SJSA1 (cell line): ENCODE data around the gene PMM1. TPM values are rescaled to one million over a fixed set of nuclear protein-coding genes. Genes with fewer than 3 reads are reported as not detected.
"Not testable (repeated sequence)": the region's sequence is repeated elsewhere in the genome, so short reads cannot be mapped to it uniquely, and the experiment has no call there.

Experiments
- DNase-seq, 2 experiments: peaks; one replicate each; pipeline ENCODE4 v3.0.0-alpha.2; 2015 to 2020; ENCODE audit warnings: low spot score in 2 of 2, low read depth in 1 of 2
- H3K27ac ChIP-seq: fragments of 250-450 bp; sonication (Bioruptor Pico); 2 replicates; pipeline ENCODE4 v1.5.1; 2020; ENCODE audit warnings: mild to moderate bottlenecking, moderate library complexity
- H3K27me3 ChIP-seq: fragments of 250-450 bp; sonication (Bioruptor Pico); replicated peaks from 2 replicates; pipeline ENCODE4 v1.5.1; 2020; ENCODE audit warnings: mild to moderate bottlenecking, moderate library complexity
- H3K36me3 ChIP-seq: fragments of 250-450 bp; sonication (Bioruptor Pico); 2 replicates; pipeline ENCODE4 v1.5.1; 2020; ENCODE audit warnings: mild to moderate bottlenecking
- H3K4me1 ChIP-seq: fragments of 250-450 bp; sonication (Bioruptor Pico); replicated peaks from 2 replicates; pipeline ENCODE4 v1.6.1; 2021; ENCODE audit warnings: mild to moderate bottlenecking
- H3K4me3 ChIP-seq: fragments of 250-450 bp; sonication (Bioruptor Pico); 2 replicates; pipeline ENCODE4 v1.5.1; 2020; ENCODE audit warnings: mild to moderate bottlenecking
- H3K9me3 ChIP-seq: fragments of 250-450 bp; sonication (Bioruptor Pico); replicated peaks from 2 replicates; pipeline ENCODE4 v1.5.1; 2020; ENCODE audit warnings: mild to moderate bottlenecking
- total RNA-seq: library from RNA; depleted of rRNA; stranded (reverse); fragments of >200 nt; shearing (Covaris generic); gene quantifications from 2 replicates; pipeline ENCODE4 v1.2.3, GENCODE V29; 2014

Gene PMM1
- total RNA-seq, 1 experiment from 2014 or later = 23.3 TPM

DNA sequence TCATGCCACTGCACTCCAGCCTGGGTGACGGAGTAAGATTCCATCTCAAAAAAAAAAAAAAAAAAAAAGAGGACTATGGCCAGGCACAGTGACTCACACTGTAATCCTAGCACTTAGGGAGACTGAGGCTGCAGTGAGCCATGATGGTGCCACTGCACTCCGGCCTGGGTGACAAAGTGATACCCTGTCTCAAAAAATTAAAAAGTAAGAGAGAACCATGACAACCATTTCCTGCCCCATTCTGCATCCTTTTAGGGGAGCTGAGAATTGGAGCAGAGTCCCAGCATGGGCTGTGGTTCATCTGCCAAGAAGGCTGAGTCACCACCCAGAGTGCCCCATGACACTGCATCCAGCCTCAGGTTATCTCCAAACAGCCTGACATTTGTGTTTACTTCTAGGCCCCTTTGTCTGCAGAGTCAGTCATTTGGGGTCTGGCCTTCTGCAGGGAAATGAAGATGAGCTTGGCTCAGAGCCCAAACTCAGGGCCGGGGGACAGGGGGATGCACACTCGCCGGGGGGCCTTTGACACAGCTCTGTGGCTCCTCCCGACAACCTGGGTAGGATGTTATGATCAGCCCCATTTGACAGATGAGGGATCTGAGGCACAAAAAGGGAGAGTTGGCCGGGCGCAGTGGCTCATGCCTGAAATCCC, 24.1 kb downstream of the PMM1 start:
- no peaks in the 10 kb centered on the region for H3K36me3 ChIP-seq
- peak; percentile 83 to 87 for DNase-seq
- H3K4me1 ChIP-seq = peaks cover 35% of the 10 kb centered on the region
- peak overlapping the region; percentile 28; the same call in 1 of the 2 replicates for H3K27ac ChIP-seq
- H3K4me3 ChIP-seq = no peak overlapping the region
- no peaks in the 10 kb centered on the region for H3K27me3 ChIP-seq
- no peaks in the 10 kb centered on the region for H3K9me3 ChIP-seq

DNA sequence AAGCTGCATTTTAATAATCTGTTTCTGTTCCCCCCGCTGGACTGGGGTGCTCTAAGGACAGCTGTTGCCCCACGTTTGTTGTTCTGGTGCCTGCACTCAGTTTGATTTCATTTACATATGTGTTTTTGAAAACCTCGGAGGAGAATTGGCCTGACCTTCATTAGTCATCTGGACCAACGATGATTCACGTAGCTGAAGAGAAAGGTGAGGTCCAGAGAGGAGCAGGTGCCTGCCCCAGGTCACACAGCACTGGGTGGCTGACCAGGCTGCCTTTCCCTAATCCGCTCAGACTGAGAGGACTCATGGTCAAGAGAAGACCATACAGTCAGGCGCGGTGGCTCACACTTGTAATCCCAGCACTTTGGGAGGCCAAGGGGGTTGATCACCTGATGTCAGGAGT, 25.1 kb downstream of the PMM1 start:
- DNase-seq = no peak
- Histone ChIP-seq H3K27ac (0 out of 2 replicates have a peak overlapping the region, but pooled peaks have one; percentile 28), H3K4me3 (no peak overlapping the region), H3K36me3 (no peaks in the 10 kb centered on the region), H3K9me3 (no peaks in the 10 kb centered on the region), H3K4me1 (peaks cover 35% of the 10 kb centered on the region), H3K27me3 (no peaks in the 10 kb centered on the region)

DNA sequence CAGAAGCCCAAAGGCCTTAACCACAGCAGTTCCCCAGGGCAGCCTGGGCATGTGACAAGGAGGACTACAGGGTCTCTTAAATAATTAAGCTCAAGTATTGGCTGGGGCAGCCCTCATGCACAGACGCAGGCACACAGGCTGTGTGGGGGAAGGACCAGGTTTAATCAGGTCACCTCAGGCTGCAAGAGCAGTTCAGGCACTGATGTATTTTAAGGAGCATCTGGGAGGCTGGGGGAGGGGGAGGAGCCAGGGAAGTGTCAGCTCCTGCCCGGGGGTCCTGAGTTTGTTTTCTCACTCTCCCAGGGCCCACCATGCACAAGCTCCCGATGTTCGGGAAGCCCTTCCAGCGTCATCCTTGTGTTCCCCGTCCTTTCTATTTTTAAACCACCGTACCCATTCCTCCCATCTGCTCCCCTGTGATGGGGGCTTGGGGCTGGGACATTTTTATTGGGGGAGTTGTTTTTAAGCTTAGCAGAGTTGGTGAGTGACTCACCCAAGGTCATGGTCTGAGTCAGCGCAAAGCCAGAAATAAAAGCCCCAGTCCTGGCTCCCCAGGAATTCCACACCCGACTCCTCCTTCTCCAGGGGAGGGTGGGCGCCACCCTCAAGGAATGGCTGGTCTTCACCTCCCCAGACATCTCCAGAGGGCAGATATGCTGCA, 26.5 kb downstream of the PMM1 start:
- Histone ChIP-seq H3K4me3 (no peak overlapping the region), H3K27ac (peak overlapping the region; percentile 33), H3K9me3 (no peaks in the 10 kb centered on the region), H3K4me1 (peaks cover 35% of the 10 kb centered on the region), H3K27me3 (no peaks in the 10 kb centered on the region), H3K36me3 (no peaks in the 10 kb centered on the region)
- DNase-seq = peak; percentile 81 to 84

DNA sequence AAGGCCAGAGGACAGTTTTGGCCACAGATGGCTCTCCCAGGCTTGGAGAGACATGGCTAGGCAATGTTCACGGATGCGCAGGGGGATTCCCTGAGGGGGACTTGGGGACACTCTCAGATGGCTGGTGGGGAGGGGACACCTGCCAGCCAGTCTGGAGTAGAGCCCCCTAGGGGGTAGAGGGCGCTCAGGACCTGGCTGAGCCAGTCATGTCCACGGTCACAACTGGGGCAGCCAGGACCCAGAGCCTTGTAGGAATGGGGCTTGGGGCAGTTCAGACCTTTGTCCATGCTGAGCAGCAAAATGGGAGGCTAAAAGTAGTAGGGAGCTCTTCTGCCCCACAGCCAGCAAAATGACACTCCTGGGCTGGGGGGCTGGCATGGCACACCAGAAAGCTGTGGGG, 27.2 kb downstream of the PMM1 start:
- DNase-seq = no peak
- Histone ChIP-seq H3K9me3 (0 out of 2 replicates have a peak, but pooled peaks cover 2% of the 10 kb centered on the region), H3K36me3 (no peaks in the 10 kb centered on the region), H3K4me1 (peaks cover 42% of the 10 kb centered on the region), H3K4me3 (no peak overlapping the region), H3K27ac (no peak overlapping the region), H3K27me3 (no peaks in the 10 kb centered on the region)

DNA sequence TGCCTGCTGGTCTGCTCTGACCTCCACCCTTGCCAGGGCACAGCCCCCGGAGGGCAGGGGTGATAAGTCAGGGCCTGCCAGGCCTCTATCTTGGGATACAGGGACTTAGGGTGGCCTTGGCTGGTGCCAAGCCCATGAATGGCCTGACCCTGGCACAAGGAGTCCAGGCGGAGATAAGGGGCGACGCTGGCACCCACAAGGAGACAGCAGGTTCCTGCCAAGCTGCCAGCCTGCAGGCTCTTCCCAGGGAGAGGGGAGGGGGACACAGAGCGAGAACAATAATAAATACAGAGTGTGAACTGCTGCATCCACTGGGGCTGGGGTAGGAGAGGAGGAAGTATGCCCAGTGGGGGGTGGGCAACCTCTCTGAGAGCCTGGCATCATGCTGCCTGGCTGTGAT, 27.9 kb downstream of the PMM1 start:
- no peak for DNase-seq
- peaks cover 48% of the 10 kb centered on the region for H3K4me1 ChIP-seq
- H3K4me3 ChIP-seq = no peak overlapping the region
- H3K27me3 ChIP-seq = no peaks in the 10 kb centered on the region
- H3K9me3 ChIP-seq = 0 out of 2 replicates have a peak, but pooled peaks cover 3% of the 10 kb centered on the region
- H3K36me3 ChIP-seq = no peaks in the 10 kb centered on the region
- no peak overlapping the region for H3K27ac ChIP-seq

DNA sequence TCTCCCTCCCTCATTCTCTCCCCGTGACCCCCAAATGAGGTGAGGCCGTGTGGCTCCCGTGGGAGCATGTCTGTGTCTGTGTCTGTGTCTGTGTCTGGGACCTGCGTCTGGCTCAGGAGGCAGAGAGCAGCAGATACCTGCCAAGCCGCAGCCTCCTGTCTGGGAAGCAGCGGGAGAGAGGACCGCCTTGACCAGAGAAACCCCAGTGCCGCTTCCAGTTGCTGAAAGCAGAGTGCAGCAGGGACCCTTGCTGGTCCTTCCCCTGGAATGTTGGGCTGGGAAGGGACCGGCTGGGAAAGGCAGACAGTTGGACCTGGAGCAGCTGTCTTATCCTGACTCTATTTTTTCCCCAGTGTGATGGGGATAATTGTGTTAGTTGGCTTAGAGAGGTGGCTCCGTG, 28.3 kb downstream of the PMM1 start:
- Histone ChIP-seq H3K36me3 (no peaks in the 10 kb centered on the region), H3K4me1 (peaks cover 49% of the 10 kb centered on the region), H3K27ac (no peak overlapping the region), H3K4me3 (no peak overlapping the region), H3K9me3 (0 out of 2 replicates have a peak, but pooled peaks cover 3% of the 10 kb centered on the region), H3K27me3 (no peaks in the 10 kb centered on the region)
- DNase-seq = no peak

DNA sequence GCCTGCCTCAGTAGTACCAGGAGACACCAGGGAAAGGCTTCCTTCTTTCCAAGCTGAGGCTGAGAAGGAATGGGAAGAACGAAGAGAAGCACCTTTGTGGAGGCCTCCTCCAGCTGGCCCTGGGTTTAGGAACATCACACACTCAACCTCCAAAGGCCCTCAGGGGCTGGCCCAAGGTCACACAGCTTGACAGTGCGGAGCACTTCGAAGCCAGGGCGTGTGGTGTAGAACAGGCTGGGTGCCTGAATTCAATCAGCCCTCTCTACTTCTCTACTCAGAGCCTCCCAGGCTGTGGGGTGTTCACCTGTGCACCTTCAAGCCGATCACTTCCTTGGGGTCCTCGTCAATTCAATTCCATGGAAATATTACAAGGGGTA, 29.6 kb downstream of the PMM1 start:
- H3K4me3 ChIP-seq = no peak overlapping the region

DNA sequence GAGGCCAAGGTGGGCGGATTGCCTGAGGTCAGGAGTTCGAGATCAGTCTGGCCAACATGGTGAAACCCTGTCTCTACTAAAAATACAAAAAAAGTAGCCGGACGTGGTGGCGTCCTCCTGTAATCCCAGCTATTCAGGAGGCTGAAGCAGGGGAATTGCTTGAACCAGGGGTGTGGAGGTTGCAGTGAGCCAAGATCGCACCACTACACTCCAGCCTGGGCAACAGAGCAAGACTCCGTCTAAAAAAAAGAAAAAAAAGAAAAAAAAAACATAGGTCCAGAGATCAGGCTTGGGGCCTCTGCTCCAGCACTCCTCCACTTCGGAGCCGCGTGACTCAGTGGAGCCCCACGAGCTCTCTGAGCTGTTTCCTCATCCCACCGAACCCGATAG, 31.4 kb downstream of the PMM1 start:
- peaks cover 23% of the 10 kb centered on the region for H3K4me1 ChIP-seq
- not testable (repeated sequence) for H3K36me3 ChIP-seq, H3K9me3 ChIP-seq, DNase-seq, H3K27ac ChIP-seq, H3K27me3 ChIP-seq, H3K4me3 ChIP-seq

More for the DNA sequence above, 29.6 kb downstream of the PMM1 start:
- DNase-seq = no peak
- Histone ChIP-seq H3K27ac (no peak overlapping the region), H3K36me3 (no peaks in the 10 kb centered on the region), H3K27me3 (no peaks in the 10 kb centered on the region), H3K9me3 (0 out of 2 replicates have a peak, but pooled peaks cover 3% of the 10 kb centered on the region), H3K4me1 (peaks cover 39% of the 10 kb centered on the region)

DNA sequence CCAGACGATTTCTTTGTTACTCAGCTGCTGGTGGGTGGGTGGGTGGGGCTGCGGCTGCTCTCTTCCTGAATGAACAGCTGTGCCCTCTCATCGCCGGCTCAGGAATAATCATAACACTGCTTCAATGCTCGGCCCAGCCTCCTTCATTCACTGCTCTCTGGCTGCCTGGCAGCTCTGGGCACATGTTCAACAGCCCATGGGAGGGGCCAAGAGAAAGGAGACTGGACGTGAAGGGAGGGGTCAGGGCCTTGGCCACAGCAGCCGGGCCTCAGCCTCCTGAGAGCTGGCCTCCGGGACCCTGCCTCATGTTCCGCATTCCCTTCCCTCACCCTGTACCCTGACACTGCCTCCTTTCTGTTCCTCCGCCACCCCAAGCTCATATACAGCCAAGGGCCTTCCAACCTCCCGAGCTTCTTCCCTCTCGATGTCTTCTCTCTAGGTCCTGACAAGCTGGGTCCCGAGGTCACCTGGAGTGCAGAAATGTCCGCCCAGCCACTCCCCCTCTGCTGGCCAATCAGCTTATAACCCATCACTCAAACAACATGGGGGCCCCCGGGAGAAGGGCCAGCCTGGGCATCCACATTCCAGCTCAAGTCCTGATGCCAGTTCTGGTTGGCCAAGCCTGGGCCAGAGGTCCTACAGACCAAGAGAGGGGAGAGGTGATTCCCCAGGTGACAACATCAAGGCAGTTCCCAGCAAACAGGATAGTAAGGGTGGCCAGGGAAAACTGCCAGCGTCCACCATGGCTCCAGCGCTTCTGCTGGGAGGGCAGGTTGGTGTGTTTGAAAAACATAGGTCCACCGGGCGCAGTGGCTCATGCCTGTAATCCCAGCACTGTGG, 32.0 kb downstream of the PMM1 start:
- H3K9me3 ChIP-seq = 0 out of 2 replicates have a peak, but pooled peaks cover 3% of the 10 kb centered on the region
- H3K4me1 ChIP-seq = peaks cover 17% of the 10 kb centered on the region
- H3K27ac ChIP-seq = peak overlapping the region; percentile 31; the same call in 1 of the 2 replicates
- DNase-seq = peak; percentile 65 to 79
- no peaks in the 10 kb centered on the region for H3K36me3 ChIP-seq
- no peak overlapping the region for H3K4me3 ChIP-seq
- H3K27me3 ChIP-seq = no peaks in the 10 kb centered on the region

DNA sequence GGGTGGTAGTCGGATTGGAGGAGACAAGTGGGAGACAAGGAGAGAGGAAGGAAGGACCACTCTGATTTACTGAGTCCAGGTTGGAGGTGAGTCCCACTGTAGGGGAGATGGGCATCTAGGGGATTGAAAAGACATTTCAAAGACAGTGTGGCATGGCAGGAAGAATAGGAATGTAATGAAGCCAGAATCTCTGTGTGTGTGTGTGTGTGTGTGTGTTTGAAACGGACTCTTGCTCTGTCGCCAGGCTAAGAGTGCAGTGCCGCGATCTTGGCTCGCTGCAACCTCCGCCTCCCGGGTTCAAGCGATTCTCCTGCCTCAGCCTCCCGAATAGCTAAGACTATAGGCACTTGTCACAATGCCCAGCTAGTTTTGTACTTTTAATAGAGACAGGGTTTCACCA, 33.1 kb downstream of the PMM1 start:
- H3K27me3 ChIP-seq = no peaks in the 10 kb centered on the region
- H3K27ac ChIP-seq = no peak overlapping the region
- 0 out of 2 replicates have a peak, but pooled peaks cover 3% of the 10 kb centered on the region for H3K9me3 ChIP-seq
- no peak for DNase-seq
- peaks cover 13% of the 10 kb centered on the region for H3K4me1 ChIP-seq
- H3K36me3 ChIP-seq = no peaks in the 10 kb centered on the region
- H3K4me3 ChIP-seq = no peak overlapping the region

DNA sequence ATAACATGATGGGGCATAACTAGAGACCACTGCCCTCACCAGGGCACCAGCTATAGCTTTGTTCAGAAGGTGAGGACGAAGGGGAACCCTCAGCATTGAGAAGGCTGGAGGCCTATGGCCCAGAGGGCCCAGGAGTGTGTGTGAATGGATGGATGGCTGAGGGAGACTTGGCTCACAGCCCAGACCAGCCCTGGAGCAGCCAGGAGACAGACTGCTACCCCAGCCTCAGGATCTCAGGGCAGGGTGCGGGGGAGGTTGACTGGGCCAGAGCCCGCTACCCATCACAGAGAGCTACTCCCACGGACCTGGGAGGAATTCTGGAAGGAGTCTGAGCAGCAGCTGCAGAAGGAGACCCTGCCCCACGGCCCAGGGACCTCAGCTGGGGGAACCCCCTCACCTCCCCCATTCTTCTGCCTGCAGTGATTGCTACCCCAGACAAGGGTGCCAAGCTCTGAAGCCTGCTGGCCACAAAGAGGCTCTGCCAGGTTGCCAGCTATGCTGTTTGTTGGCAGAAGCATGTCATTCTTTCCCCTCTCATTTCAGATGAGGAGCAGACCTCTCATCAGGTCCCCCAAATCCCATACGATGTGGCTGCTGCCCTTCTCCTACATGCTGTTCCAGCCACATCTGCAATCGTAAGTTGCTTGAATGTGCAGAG, 34.2 kb downstream of the PMM1 start:
- Histone ChIP-seq H3K4me3 (no peak overlapping the region), H3K27ac (no peak overlapping the region), H3K9me3 (0 out of 2 replicates have a peak, but pooled peaks cover 3% of the 10 kb centered on the region), H3K4me1 (peaks cover 13% of the 10 kb centered on the region), H3K27me3 (no peaks in the 10 kb centered on the region), H3K36me3 (no peaks in the 10 kb centered on the region)
- no peak for DNase-seq

DNA sequence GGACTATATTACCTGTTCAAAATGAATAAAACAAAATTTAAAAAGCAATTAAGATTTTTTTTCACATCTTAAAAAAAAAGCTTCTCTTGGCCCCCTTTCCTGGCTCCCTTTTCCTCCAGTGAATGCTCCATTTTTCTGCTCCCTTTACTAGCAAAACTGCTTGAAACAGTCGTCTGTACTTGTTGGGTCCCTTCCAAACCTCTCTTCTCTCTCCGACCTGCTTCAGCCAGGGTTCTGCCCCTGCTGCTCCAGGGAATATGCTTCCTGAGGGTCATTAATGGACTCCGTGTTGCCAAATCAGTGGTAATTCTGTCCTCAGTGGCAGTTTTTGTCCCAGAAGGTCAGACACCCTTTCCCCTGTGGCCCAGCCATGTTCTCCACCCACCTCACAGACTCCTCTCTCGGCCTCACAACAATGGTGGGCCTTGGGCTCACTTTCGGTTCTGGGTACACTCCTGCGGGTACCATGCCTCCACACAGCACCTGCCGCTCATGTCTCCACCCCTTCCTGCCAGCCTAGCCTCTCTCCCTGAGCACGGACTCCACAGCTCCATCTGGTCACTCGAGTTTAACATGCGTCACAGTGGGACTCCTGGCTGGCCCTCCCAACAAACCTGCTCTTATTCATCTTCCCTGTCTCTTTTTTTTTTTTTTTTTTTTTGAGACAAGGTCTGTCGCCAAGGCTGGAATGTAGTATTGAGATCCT, 37.6 kb downstream of the PMM1 start:
- Histone ChIP-seq H3K27ac (no peak overlapping the region), H3K4me3 (no peak overlapping the region), H3K9me3 (no peaks in the 10 kb centered on the region), H3K4me1 (peaks cover 4% of the 10 kb centered on the region), H3K36me3 (no peaks in the 10 kb centered on the region), H3K27me3 (no peaks in the 10 kb centered on the region)
- DNase-seq = no peak

DNA sequence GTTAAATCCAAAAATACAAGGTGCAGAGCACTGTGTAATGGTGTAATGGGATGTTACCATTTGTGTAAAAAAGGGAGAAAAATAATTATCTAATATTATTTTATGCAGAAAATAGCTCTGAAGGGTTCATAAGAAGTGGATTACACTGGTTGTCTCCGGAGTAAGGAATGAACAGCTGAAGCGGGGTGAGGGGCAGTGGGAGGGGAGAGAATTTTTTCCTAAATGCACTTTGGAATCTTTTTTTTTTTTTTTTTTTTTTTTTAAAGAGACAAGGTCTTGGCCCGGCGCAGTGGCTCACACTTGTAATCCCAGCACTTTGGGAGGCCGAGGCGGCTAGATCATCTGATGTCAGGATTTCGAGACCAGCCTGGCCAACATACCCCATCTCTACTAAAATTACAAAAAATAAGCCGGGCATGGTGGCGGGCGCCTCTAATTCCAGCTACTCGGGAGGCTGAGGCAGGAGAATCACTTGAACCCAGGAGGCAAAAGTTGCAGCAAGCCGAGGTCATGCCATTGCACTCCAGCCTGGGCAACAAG, 38.6 kb downstream of the PMM1 start:
- Histone ChIP-seq H3K36me3 (no peaks in the 10 kb centered on the region), H3K9me3 (no peaks in the 10 kb centered on the region), H3K27ac (no peak overlapping the region), H3K4me3 (no peak overlapping the region), H3K4me1 (no peaks in the 10 kb centered on the region), H3K27me3 (no peaks in the 10 kb centered on the region)
- no peak for DNase-seq
